CMK (cell line): ENCODE measurements around the gene HMCN1.

Source experiments
- DNase-seq: peaks from one replicate; pipeline ENCODE4 v3.0.0-alpha.2; 2010; ENCODE audit warnings: low read depth

The HMCN1 gene

GRCh38 chr1:186033847-186034271 lies 299.7 kb downstream of the HMCN1 start:
- no peak for DNase-seq

GRCh38 chr1:186042230-186042629 lies 308.0 kb downstream of the HMCN1 start:
- DNase-seq = no peak

- DNase-seq = no peak
Observed at GRCh38 chr1:186043296-186043695, 309.1 kb downstream of the HMCN1 start.

- no peak for DNase-seq
Observed at GRCh38 chr1:186044079-186044685, 310.0 kb downstream of the HMCN1 start.

GRCh38 chr1:186046437-186047211 lies 312.4 kb downstream of the HMCN1 start:
- DNase-seq = no peak

GRCh38 chr1:186050360-186050759 lies 316.2 kb downstream of the HMCN1 start:
- no peak for DNase-seq

GRCh38 chr1:186054003-186054402 lies 319.8 kb downstream of the HMCN1 start:
- no peak for DNase-seq

- no peak for DNase-seq
Observed at GRCh38 chr1:186054932-186055331, 320.7 kb downstream of the HMCN1 start.

GRCh38 chr1:186055846-186056245 lies 321.7 kb downstream of the HMCN1 start:
- no peak for DNase-seq

GRCh38 chr1:186057086-186057485 lies 322.9 kb downstream of the HMCN1 start:
- no peak for DNase-seq

GRCh38 chr1:186059311-186059710 lies 325.1 kb downstream of the HMCN1 start:
- no peak for DNase-seq

- no peak for DNase-seq
Observed at GRCh38 chr1:186059752-186060151, 325.6 kb downstream of the HMCN1 start.

- DNase-seq = no peak
Observed at GRCh38 chr1:186060226-186060625, 326.0 kb downstream of the HMCN1 start.

- DNase-seq = no peak
Observed at GRCh38 chr1:186063091-186063657, 329.0 kb downstream of the HMCN1 start.

- no peak for DNase-seq
Observed at GRCh38 chr1:186066411-186066810, 332.2 kb downstream of the HMCN1 start.

- DNase-seq = no peak
Observed at GRCh38 chr1:186073697-186074096, 339.5 kb downstream of the HMCN1 start.

- DNase-seq = no peak
Observed at GRCh38 chr1:186076006-186076405, 341.8 kb downstream of the HMCN1 start.

- DNase-seq = no peak
Observed at GRCh38 chr1:186078245-186078644, 344.1 kb downstream of the HMCN1 start.

- no peak for DNase-seq
Observed at GRCh38 chr1:186079084-186079684, 345.0 kb downstream of the HMCN1 start.

GRCh38 chr1:186082235-186082937 lies 348.2 kb downstream of the HMCN1 start:
- peak; percentile 100 for DNase-seq

- no peak for DNase-seq
Observed at GRCh38 chr1:186086583-186086982, 352.4 kb downstream of the HMCN1 start.

- no peak for DNase-seq
Observed at GRCh38 chr1:186089940-186090339, 355.7 kb downstream of the HMCN1 start.
